SK-N-SH (cell line): Measurements from ENCODE around the gene PARD6A. TPM values are rescaled to one million over a fixed set of nuclear protein-coding genes. Genes with fewer than 3 reads are reported as not detected.

Experiments
- CTCF ChIA-PET: fragments of 300-600, 350-600 bp; formaldehyde crosslinking; extraction: SDS; loops from one replicate; lab custom pipeline; 2021; lab: Yijun Ruan, JAX
- POLR2A ChIA-PET: fragments of 350-600 bp; sonication (Branson Sonifier 250); formaldehyde crosslinking; extraction: SDS; loops from one replicate; lab custom pipeline; 2020; ENCODE audit warnings: antibody characterized with exemption, inconsistent platforms; lab: Yijun Ruan, JAX
- DNase-seq: peaks from one replicate; pipeline ENCODE4 v3.0.0; 2012
- H2AFZ ChIP-seq: fragments of 200-600 bp; sonication (generic); 2 replicates; pipeline ENCODE4 v1.8.1; 2016; ENCODE audit warnings: antibody characterized with exemption, mild to moderate bottlenecking, low read depth
- H3F3A ChIP-seq: fragments of 200-600 bp; sonication (generic); replicated peaks from 2 replicates; pipeline ENCODE3; 2016; ENCODE audit warnings: antibody characterized with exemption, mild to moderate bottlenecking; ENCODE audit not compliant: insufficient read depth
- H3K27ac ChIP-seq, 2 experiments: fragments of 200-500 bp in 1 of 2; fragments of 200-600 bp in 1 of 2; sonication (Bioruptor generic) in 1 of 2; sonication (generic), shearing (Covaris generic) in 1 of 2; 2 replicates each; pipeline versions ENCODE4 v1.5.1 to v1.6.1; 2014 to 2016; ENCODE audit warnings: low read depth in 2 of 2, inconsistent platforms in 1 of 2, low read length in 1 of 2, mild to moderate bottlenecking in 1 of 2, mixed read lengths in 1 of 2
- H3K27me3 ChIP-seq: fragments of 200-600 bp; sonication (generic), shearing (Covaris generic); 2 replicates; pipeline ENCODE4 v1.6.1; 2016; ENCODE audit warnings: mixed run types; ENCODE audit not compliant: insufficient read depth
- H3K36me3 ChIP-seq, 2 experiments: fragments of 200-500 bp in 1 of 2; fragments of 200-600 bp in 1 of 2; sonication (Bioruptor generic) in 1 of 2; sonication (generic) in 1 of 2; replicated peaks in 1 of 2; 2 replicates each; pipeline versions ENCODE3 to v1.5.1; 2014 to 2016; ENCODE audit warnings: low read length in 1 of 2, mild to moderate bottlenecking in 1 of 2; ENCODE audit not compliant: insufficient read depth in 2 of 2, control insufficient read depth in 1 of 2
- H3K4me1 ChIP-seq, 2 experiments: fragments of 200-500 bp in 1 of 2; fragments of 200-600 bp in 1 of 2; sonication (Bioruptor generic) in 1 of 2; sonication (generic), shearing (Covaris generic) in 1 of 2; 2 replicates each; pipeline versions ENCODE4 v1.5.1 to v1.6.1; 2014 to 2016; ENCODE audit warnings: low read depth in 1 of 2, low read length in 1 of 2, mixed run types in 1 of 2; ENCODE audit not compliant: insufficient read depth in 2 of 2, control insufficient read depth in 1 of 2
- H3K4me2 ChIP-seq: fragments of 200-600 bp; sonication (generic), shearing (Covaris generic); 2 replicates; pipeline ENCODE4 v1.6.1; 2017; ENCODE audit warnings: mixed run types
- H3K4me3 ChIP-seq, 2 experiments: fragments of 200-500 bp in 1 of 2; fragments of 200-600 bp in 1 of 2; sonication (Bioruptor generic) in 1 of 2; sonication (generic), shearing (Covaris generic) in 1 of 2; 2 replicates each; pipeline versions ENCODE4 v1.5.1 to v1.8.1; 2014 to 2016; ENCODE audit warnings: low read depth in 2 of 2, inconsistent platforms in 1 of 2, low read length in 1 of 2, mild to moderate bottlenecking in 1 of 2, mixed read lengths in 1 of 2, moderate library complexity in 1 of 2
- H3K79me2 ChIP-seq: fragments of 200-600 bp; sonication (generic); 2 replicates; pipeline ENCODE4 v1.8.1; 2017; ENCODE audit warnings: mild to moderate bottlenecking; ENCODE audit not compliant: insufficient read depth
- H3K9ac ChIP-seq: fragments of 200-600 bp; sonication (generic); 2 replicates; pipeline ENCODE4 v1.6.1; 2017; ENCODE audit warnings: mixed run types
- H3K9me2 ChIP-seq: fragments of 200-600 bp; sonication (generic); 2 replicates; pipeline ENCODE4 v1.6.1; 2017; ENCODE audit warnings: mixed run types
- H3K9me3 ChIP-seq: fragments of 200-600 bp; sonication (generic); 2 replicates; pipeline ENCODE4 v1.6.1; 2017; ENCODE audit warnings: mixed run types, mild to moderate bottlenecking, moderate library complexity
- H4K20me1 ChIP-seq: fragments of 200-600 bp; sonication (generic); 2 replicates; pipeline ENCODE4 v1.6.1; 2017; ENCODE audit warnings: mild to moderate bottlenecking, mixed run types; ENCODE audit not compliant: insufficient read depth
- EP300 ChIP-seq, 2 experiments: IDR thresholded peaks; 2 replicates each; pipeline versions ENCODE4 v1.4.0 to v1.6.1; 2012; ENCODE audit warnings: borderline replicate concordance in 1 of 2, low read depth in 1 of 2, low read length in 1 of 2
- MXI1 ChIP-seq: IDR thresholded peaks from 2 replicates; pipeline ENCODE4 v1.6.1; 2012; ENCODE audit warnings: mild to moderate bottlenecking, low read depth, low read length, improper control_type of control experiment
- NRF1 ChIP-seq: IDR thresholded peaks from 2 replicates; pipeline ENCODE4 v1.6.1; 2012; ENCODE audit warnings: low read depth, mild to moderate bottlenecking, low read length
- PBX3 ChIP-seq: IDR thresholded peaks from 2 replicates; pipeline ENCODE4; 2012
- RAD21 ChIP-seq: IDR thresholded peaks from 2 replicates; pipeline ENCODE4 v1.6.1; 2012; ENCODE audit warnings: mild to moderate bottlenecking, low read length
- RXRA ChIP-seq: IDR thresholded peaks from 2 replicates; pipeline ENCODE4 v1.4.0; 2012; ENCODE audit warnings: low read depth, mild to moderate bottlenecking, borderline replicate concordance
- TEAD4 ChIP-seq: IDR thresholded peaks from 2 replicates; pipeline ENCODE4 v1.4.0; 2012; ENCODE audit warnings: mild to moderate bottlenecking, borderline replicate concordance; ENCODE audit not compliant: insufficient read depth
- YY1 ChIP-seq: IDR thresholded peaks from 2 replicates; pipeline ENCODE4 v1.4.0; 2012; ENCODE audit warnings: low read depth, mild to moderate bottlenecking
- WGBS: methylation state at CpG from one replicate; pipeline ENCODE4 v1.1.6; 2017; ENCODE audit warnings: low lambda C conversion rate; 5-methylcytosine and 5-hydroxymethylcytosine counted together
- polyA plus RNA-seq, 3 experiments: library from polyadenylated mRNA; depleted of rRNA; stranded (reverse); fragments of >200 nt; gene quantifications; 2 replicates each; pipeline ENCODE4 v1.2.3, GENCODE V29; 2012

The PARD6A gene
- polyA plus RNA-seq, 1 of the 3 experiments (the other 2 are of a cell fraction), result 9.0 TPM

GRCh38 chr16:67656344-67657016 is 4.3 kb upstream of the PARD6A start:
- POLR2A ChIA-PET, result interaction anchor here (0.8 kb wide), 1 partner anchor 10 kb away, joined by 3 read pairs; no protein-coding TSS in a partner anchor
- no peak overlapping the region for H3K4me3 ChIP-seq
- no peaks in the 10 kb centered on the region for H3K9me3 ChIP-seq
- DNase-seq, result no peak
- H4K20me1 ChIP-seq, result peaks cover 7% of the 10 kb centered on the region; the same call in 1 of the 2 replicates
- H3K27ac ChIP-seq, result no peak overlapping the region
- TF ChIP-seq MXI1 (no peak), TEAD4 (no peak), RAD21 (no peak), EP300 (IDR thresholded peaks at IDR 0.05; ENCODE audit: borderline replicate concordance in 1 of 2, low read depth in 1 of 2, low read length in 1 of 2) (no peak), RXRA (no peak), NRF1 (no peak)
- no peak overlapping the region for H2AFZ ChIP-seq
- no peak overlapping the region for H3K4me2 ChIP-seq
- peaks cover 0 to 13% of the 10 kb centered on the region in 2 experiments for H3K36me3 ChIP-seq
- H3K79me2 ChIP-seq, result peaks cover 17% of the 10 kb centered on the region
- H3K27me3 ChIP-seq, result no peaks in the 10 kb centered on the region
- 79% methylated on average over 4 of the region's 9 CpGs for WGBS
- CTCF ChIA-PET, result interaction anchor here (1.0 to 18.3 kb wide), 3 partner anchors 12 to 133 kb away, joined by 3 to 246 read pairs (median 8); partner anchors contain the start of genes CARMIL2 and CTCF
- peaks cover 0 to 25% of the 10 kb centered on the region in 2 experiments; a peak in 1 of 4 replicates for H3K4me1 ChIP-seq
- no peak overlapping the region for H3K9ac ChIP-seq
- no peaks in the 10 kb centered on the region for H3K9me2 ChIP-seq
- peaks cover 13% of the 10 kb centered on the region for H3F3A ChIP-seq

GRCh38 chr16:67657017-67657608 is 3.6 kb upstream of the PARD6A start:
- ChIA-PET POLR2A (interaction anchor here (0.8 kb wide), 1 partner anchor 9 kb away, joined by 3 read pairs; no protein-coding TSS in a partner anchor), CTCF (interaction anchor here (1.9 to 18.3 kb wide), 4 partner anchors 11 to 134 kb away, joined by 8 to 246 read pairs (median 32); partner anchors contain the start of gene CARMIL2)
- 95% methylated on average over 16 of the region's 16 CpGs for WGBS
- Histone ChIP-seq H3K36me3 (peaks cover 0 to 13% of the 10 kb centered on the region in 2 experiments), H2AFZ (no peak overlapping the region), H3K9me3 (no peaks in the 10 kb centered on the region), H3K27me3 (no peaks in the 10 kb centered on the region), H4K20me1 (peaks cover 5% of the 10 kb centered on the region; the same call in 1 of the 2 replicates), H3K4me1 (peaks cover 0 to 30% of the 10 kb centered on the region in 2 experiments; a peak in 1 of 4 replicates), H3K79me2 (peaks cover 17% of the 10 kb centered on the region), H3K9ac (no peak overlapping the region), H3K4me3 (no peak overlapping the region), H3K9me2 (no peaks in the 10 kb centered on the region), H3F3A (peaks cover 15% of the 10 kb centered on the region), H3K4me2 (no peak overlapping the region), H3K27ac (no peak overlapping the region)
- DNase-seq, result no peak
- TF ChIP-seq PBX3 (no peak), YY1 (no peak), EP300 (IDR thresholded peaks at IDR 0.05; ENCODE audit: borderline replicate concordance in 1 of 2, low read depth in 1 of 2, low read length in 1 of 2) (no peak), RAD21 (no peak)
